ENCODE measurements around the gene MYRIP.

Gene MYRIP

DNA sequence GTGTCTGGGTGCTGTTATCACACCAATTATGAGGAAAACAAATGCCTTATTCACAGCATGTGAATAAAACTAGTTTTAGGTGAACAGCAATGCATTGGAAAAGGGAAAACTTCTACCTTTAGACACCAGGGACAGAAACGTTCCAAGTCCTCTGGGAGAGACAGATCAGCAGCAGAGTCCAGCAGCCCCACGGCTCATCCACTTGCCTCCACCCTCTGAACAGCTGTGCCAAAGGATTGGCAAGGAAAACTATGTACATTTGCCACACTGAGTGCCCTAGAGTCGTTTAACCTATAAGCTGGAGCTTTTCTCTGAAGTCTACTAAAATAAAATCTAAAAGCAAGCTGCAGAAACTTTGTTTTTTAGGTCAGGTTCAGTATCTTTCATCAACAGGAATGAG, 392.4 kb downstream of the MYRIP start:
- no peaks in the 10 kb centered on the region for H4K20me1 ChIP-seq
- no peak for TF ChIP-seq Cebpa-rat (IDR thresholded peaks at IDR 0.05)
- H3K27me3 ChIP-seq, result no peaks in the 10 kb centered on the region
- no peak overlapping the region for H3K4me3 ChIP-seq
- no peaks in the 10 kb centered on the region for H3K36me3 ChIP-seq
- H3K4me1 ChIP-seq, result no peaks in the 10 kb centered on the region
- H3K9ac ChIP-seq, result no peak overlapping the region
- no peaks in the 10 kb centered on the region for H3K9me3 ChIP-seq
- H3K4me2 ChIP-seq, result no peak overlapping the region
- H3K27ac ChIP-seq, result no peak overlapping the region

DNA sequence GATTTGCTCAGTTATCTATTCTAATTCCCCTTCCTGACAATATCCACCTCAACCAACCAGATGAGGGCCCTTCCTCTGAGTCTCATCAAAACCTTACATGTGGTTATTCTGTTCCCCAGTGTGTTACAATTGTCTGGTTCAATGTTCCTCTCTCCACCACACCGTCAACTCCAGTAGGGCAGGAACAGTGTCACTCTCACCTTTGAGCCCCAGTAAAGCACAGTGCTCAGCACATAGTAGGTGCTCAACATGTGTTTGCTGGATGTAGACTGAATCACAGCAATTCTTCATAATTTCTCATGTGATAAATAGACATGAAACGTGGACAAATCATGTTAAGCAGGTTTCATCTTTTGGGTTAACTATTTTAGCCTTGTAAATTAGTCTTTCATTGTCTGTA, 397.1 kb downstream of the MYRIP start:
- Histone ChIP-seq H3K4me1 (no peaks in the 10 kb centered on the region), H3K36me3 (no peaks in the 10 kb centered on the region), H3K9ac (no peak overlapping the region), H3K4me2 (no peak overlapping the region), H3K9me3 (no peaks in the 10 kb centered on the region), H3K27ac (no peak overlapping the region), H3K4me3 (no peak overlapping the region), H4K20me1 (no peaks in the 10 kb centered on the region), H3K27me3 (no peaks in the 10 kb centered on the region)
- no peak for TF ChIP-seq Cebpa-rat (IDR thresholded peaks at IDR 0.05)

DNA sequence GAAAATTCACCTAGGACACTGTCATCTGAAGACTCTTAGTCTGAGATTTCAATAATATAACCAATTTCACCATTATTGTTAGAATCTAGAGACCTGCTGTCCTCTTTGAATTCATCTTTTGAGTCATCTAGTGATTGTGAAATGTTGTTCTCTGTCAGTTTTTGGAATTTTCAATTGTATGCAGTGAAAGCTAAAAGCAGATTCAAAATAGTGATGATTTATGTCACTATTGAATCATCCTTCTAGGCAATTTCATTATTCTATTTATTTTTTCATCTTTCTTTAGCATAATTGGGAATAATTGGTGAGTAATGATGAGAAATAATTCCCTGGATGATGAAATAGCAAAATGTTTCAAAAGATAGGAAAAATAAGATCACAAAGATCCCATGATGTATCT, 398.4 kb downstream of the MYRIP start:
- no peaks in the 10 kb centered on the region for H3K27me3 ChIP-seq
- no peak overlapping the region for H3K4me3 ChIP-seq
- TF ChIP-seq Cebpa-rat (IDR thresholded peaks at IDR 0.05), result no peak
- H3K36me3 ChIP-seq, result no peaks in the 10 kb centered on the region
- H4K20me1 ChIP-seq, result no peaks in the 10 kb centered on the region
- H3K27ac ChIP-seq, result no peak overlapping the region
- H3K9me3 ChIP-seq, result no peaks in the 10 kb centered on the region
- no peak overlapping the region for H3K9ac ChIP-seq
- H3K4me2 ChIP-seq, result no peak overlapping the region
- no peaks in the 10 kb centered on the region for H3K4me1 ChIP-seq

DNA sequence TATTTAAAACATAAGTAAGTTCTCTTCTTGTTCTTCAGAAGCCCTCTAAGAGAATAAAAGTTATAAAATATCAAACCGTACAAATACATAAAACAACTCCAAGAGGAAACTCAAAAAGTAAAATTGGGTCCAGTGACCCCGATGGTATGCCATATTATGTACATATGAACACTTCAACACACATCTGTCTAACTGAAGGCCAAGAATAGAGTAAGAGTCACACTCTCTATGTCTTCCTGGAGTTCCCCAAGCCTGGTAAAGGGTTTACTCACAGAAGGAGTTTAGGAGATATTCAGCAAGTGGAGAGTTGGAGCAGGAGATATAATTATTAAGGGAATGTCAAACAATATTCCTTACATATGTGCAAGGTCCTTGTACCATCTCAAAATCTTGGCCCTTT, 398.8 kb downstream of the MYRIP start:
- TF ChIP-seq Cebpa-rat (IDR thresholded peaks at IDR 0.05), result no peak
- Histone ChIP-seq H3K27ac (no peak overlapping the region), H3K36me3 (no peaks in the 10 kb centered on the region), H3K4me1 (no peaks in the 10 kb centered on the region), H4K20me1 (no peaks in the 10 kb centered on the region), H3K27me3 (no peaks in the 10 kb centered on the region), H3K4me3 (no peak overlapping the region), H3K4me2 (no peak overlapping the region), H3K9me3 (no peaks in the 10 kb centered on the region), H3K9ac (no peak overlapping the region)

DNA sequence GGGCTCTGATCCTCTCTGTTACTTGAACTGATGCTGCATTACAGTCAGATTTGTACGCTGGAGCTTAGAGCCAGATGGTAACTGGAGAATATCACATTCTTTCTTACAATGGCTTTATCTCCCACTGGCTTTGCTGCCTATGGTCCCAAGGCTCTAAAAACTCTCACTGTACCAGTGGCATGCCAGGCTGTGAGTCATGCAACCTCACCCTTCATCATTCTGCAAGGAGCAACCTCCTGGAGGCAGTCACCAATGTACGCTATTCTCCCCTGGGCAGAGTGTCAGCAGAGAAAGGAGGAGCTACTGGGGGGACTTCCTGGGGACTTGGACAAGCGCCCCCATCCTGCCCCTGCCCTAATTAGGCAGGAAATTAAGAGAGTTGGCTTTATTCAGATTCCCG, 402.2 kb downstream of the MYRIP start:
- H3K4me2 ChIP-seq, result no peak overlapping the region
- TF ChIP-seq Cebpa-rat (IDR thresholded peaks at IDR 0.05), result no peak
- no peaks in the 10 kb centered on the region for H3K27me3 ChIP-seq
- no peaks in the 10 kb centered on the region for H3K4me1 ChIP-seq
- H3K36me3 ChIP-seq, result no peaks in the 10 kb centered on the region
- H4K20me1 ChIP-seq, result no peaks in the 10 kb centered on the region
- no peak overlapping the region for H3K27ac ChIP-seq
- no peak overlapping the region for H3K9ac ChIP-seq
- H3K9me3 ChIP-seq, result no peaks in the 10 kb centered on the region
- no peak overlapping the region for H3K4me3 ChIP-seq

DNA sequence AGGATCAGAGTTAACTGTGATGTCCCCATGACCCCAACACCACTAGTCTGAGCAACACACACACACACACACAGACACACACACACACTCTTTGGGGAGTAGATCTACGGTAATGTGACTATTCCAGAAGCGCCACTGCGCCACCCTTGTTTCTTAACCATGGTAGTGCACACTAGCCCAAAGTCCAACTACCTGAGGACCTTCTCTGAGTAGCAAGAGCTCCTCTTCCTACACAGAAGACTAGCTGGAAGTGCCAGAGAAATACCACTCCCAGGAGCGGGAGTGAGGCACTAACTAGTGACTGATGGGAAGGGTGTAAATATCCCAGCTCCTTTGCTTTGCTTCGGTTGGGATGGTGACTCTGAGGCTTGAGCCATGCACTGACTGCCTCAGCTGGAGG, 404.1 kb downstream of the MYRIP start:
- Histone ChIP-seq H3K4me2 (no peak overlapping the region), H3K36me3 (no peaks in the 10 kb centered on the region), H3K27me3 (no peaks in the 10 kb centered on the region), H3K9me3 (no peaks in the 10 kb centered on the region), H3K4me1 (no peaks in the 10 kb centered on the region), H3K4me3 (no peak overlapping the region), H3K9ac (no peak overlapping the region), H4K20me1 (no peaks in the 10 kb centered on the region), H3K27ac (no peak overlapping the region)
- TF ChIP-seq Cebpa-rat (IDR thresholded peaks at IDR 0.05), result no peak

DNA sequence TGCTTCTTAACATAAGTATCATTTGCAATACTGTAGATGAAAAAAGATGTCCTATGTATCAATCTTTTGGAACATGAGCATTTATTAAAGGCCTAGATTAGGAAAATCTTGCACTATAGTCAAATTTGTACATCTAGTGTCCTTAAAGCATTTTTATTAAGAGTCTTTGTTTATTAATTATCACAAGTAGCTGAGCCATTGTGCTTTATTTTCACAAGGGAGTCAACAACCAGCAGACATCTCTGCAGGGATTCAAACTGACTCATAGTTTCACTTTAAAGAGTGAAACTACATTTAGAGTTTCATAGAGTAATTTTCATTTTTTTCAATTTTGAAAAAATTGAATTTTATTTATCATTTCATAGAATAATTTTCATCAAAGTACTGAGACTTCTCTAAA, 405.6 kb downstream of the MYRIP start:
- no peaks in the 10 kb centered on the region for H4K20me1 ChIP-seq
- no peaks in the 10 kb centered on the region for H3K27me3 ChIP-seq

DNA sequence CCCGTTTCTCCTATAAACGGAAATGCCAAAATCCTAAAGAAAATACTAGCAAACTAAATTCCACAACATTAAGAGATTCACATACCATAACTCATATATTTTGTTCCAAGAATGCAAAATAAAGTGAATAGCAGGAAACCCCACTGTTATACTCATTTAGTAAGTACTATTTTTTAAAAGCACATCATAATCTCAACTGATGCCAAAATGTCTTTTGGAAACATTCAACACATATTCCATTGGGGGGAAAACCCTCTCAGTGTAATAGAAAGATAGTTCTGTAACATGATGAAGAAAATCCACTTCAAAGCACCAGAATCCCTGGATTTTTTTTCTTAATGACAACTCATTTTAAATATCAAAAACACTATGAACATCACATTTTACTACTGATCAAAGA, 407.1 kb downstream of the MYRIP start:
- Histone ChIP-seq H3K27ac (no peak overlapping the region), H3K9ac (no peak overlapping the region)
- no peak for TF ChIP-seq Cebpa-rat (IDR thresholded peaks at IDR 0.05)

More for the DNA sequence above, 405.6 kb downstream of the MYRIP start:
- Histone ChIP-seq H3K9me3 (no peaks in the 10 kb centered on the region), H3K4me2 (no peak overlapping the region), H3K4me3 (no peak overlapping the region), H3K4me1 (no peaks in the 10 kb centered on the region), H3K36me3 (no peaks in the 10 kb centered on the region), H3K27ac (no peak overlapping the region), H3K9ac (no peak overlapping the region)
- TF ChIP-seq Cebpa-rat (IDR thresholded peaks at IDR 0.05), result no peak

DNA sequence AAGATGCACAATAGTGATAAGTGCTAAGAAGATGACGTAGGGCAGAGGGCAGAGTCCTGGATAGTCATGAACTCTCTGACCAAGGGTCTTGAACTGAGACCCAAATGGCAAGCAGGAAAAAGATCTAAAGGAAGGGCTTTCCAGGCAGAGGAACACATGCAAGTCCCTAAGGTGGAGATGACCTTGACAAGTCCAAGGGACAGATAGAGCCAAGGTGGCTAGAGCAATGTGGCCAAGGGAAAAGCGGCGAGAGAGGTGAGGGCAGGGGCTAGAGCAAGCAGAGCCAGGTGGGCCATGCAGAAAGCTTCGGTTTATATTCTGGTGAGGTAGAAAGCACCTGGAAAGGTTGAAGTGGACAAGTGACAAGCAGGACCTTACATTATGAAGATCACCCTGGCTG, 414.4 kb downstream of the MYRIP start:
- no peak for TF ChIP-seq Cebpa-rat (IDR thresholded peaks at IDR 0.05)
- Histone ChIP-seq H3K9ac (no peak overlapping the region), H3K4me1 (no peaks in the 10 kb centered on the region), H3K27me3 (no peaks in the 10 kb centered on the region), H3K9me3 (peaks cover 5% of the 10 kb centered on the region), H3K36me3 (no peaks in the 10 kb centered on the region), H3K27ac (no peak overlapping the region), H3K4me2 (no peak overlapping the region), H4K20me1 (no peaks in the 10 kb centered on the region), H3K4me3 (no peak overlapping the region)

More for the DNA sequence above, 407.1 kb downstream of the MYRIP start:
- Histone ChIP-seq H3K9me3 (peaks cover 5% of the 10 kb centered on the region), H3K4me1 (no peaks in the 10 kb centered on the region), H3K4me3 (no peak overlapping the region), H3K4me2 (no peak overlapping the region), H4K20me1 (no peaks in the 10 kb centered on the region), H3K36me3 (no peaks in the 10 kb centered on the region), H3K27me3 (no peaks in the 10 kb centered on the region)

DNA sequence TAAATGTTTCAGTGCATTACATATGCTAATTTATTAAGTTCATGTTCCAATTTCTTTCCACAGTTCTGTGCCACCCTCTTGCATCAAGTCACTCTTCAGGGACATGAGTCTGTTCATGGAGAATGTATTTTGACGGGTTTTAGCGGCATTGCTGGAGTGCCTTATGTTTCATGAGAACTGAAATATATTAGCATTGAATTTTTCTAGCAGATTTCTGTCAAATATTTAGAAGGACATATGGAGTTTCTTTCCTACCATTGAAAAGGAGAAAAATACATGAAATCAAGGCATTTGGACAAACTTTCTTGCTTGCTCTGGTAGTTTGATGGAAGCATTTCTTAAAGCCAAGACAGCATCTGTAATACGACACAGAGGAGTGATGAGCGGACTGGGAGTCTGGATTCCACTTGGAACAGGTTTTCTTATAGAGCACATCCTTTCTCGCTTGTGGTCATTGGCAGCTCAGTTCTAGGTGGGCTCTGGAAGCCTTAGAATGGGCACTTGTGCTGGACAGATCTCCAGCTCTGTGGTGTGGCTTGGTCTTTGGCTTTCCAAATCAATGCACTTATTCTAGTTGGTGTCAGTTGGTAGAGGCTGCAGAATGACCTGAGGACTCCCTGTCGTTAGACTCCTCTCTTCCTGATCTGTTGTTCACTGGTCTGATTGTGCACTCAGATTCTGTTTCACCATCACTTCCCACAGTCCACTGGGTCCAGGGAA, 415.5 kb downstream of the MYRIP start:
- H3K4me1 ChIP-seq, result no peaks in the 10 kb centered on the region
- no peak for TF ChIP-seq Cebpa-rat (IDR thresholded peaks at IDR 0.05)
- H3K4me2 ChIP-seq, result no peak overlapping the region

DNA sequence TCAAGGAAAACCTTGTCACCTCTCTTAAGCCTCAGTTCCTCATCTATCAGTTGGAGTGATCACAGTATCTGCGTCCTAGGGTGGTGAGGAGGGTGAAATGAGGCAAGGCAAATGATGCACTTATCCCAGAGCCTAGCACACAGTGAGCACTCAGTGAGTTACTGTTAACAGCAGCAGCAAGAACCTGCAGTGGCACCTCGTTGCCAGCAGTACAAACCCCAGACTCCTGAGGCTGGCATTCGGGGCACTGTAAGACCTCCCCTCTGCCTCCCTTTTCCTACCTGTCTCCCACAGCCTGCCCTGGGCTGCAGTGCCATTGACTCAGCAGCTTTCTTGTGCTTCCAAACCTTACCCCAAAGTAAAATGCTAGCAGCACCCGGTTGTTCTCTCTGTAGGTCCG, 417.2 kb downstream of the MYRIP start:
- H3K27me3 ChIP-seq, result no peaks in the 10 kb centered on the region
- no peak for TF ChIP-seq Cebpa-rat (IDR thresholded peaks at IDR 0.05)
- no peak overlapping the region for H3K9ac ChIP-seq
- no peaks in the 10 kb centered on the region for H3K4me1 ChIP-seq
- no peak overlapping the region for H3K27ac ChIP-seq
- no peak overlapping the region for H3K4me2 ChIP-seq
- no peaks in the 10 kb centered on the region for H3K36me3 ChIP-seq
- H4K20me1 ChIP-seq, result no peaks in the 10 kb centered on the region
- no peaks in the 10 kb centered on the region for H3K9me3 ChIP-seq
- no peak overlapping the region for H3K4me3 ChIP-seq

More for the DNA sequence above, 415.5 kb downstream of the MYRIP start:
- Histone ChIP-seq H3K27ac (no peak overlapping the region), H3K27me3 (no peaks in the 10 kb centered on the region), H3K36me3 (no peaks in the 10 kb centered on the region), H3K9me3 (peaks cover 5% of the 10 kb centered on the region), H4K20me1 (no peaks in the 10 kb centered on the region), H3K9ac (no peak overlapping the region), H3K4me3 (no peak overlapping the region)
